HEK293 (cell line): ENCODE results near the gene ASCC2.

Source experiments
- CTCF ChIA-PET: fragments of 350-600 bp; formaldehyde crosslinking; extraction: SDS; loops from one replicate; lab custom pipeline; 2021; ENCODE audit warnings: antibody characterized with exemption; lab: Yijun Ruan, JAX
- POLR2A ChIA-PET: fragments of 300-600 bp; formaldehyde crosslinking; extraction: SDS; loops from one replicate; lab custom pipeline; 2020; ENCODE audit warnings: antibody characterized with exemption, inconsistent platforms; lab: Yijun Ruan, JAX
- H3K27ac ChIP-seq: fragments of 200-500 bp; sonication (Bioruptor generic); 2 replicates; pipeline ENCODE4 v1.5.1; 2014; ENCODE audit warnings: low read depth, low read length, control low read depth, inconsistent platforms; ENCODE audit errors: extremely low read depth
- H3K36me3 ChIP-seq, 2 experiments: fragments of 200-500 bp in 1 of 2; sonication (Bioruptor generic) in 1 of 2; 1 replicate in 1 of 2; 2 replicates in 1 of 2; pipeline ENCODE4 v1.5.1; 2014 to 2017; ENCODE audit warnings: inconsistent platforms in 2 of 2, low read length in 2 of 2; ENCODE audit not compliant: control insufficient read depth in 2 of 2, insufficient read depth in 1 of 2
- H3K4me1 ChIP-seq: fragments of 200-500 bp; sonication (Bioruptor generic); 2 replicates; pipeline ENCODE4 v1.5.1; 2014; ENCODE audit warnings: mild to moderate bottlenecking, low read length, inconsistent platforms; ENCODE audit not compliant: control insufficient read depth, insufficient read depth
- H3K4me3 ChIP-seq: 2 replicates; pipeline ENCODE4 v1.5.1; 2011; ENCODE audit warnings: low read depth, mild to moderate bottlenecking, control low read depth, low read length, moderate library complexity
- H3K9me3 ChIP-seq: fragments of 200-500 bp; sonication (Bioruptor generic); 2 replicates; pipeline ENCODE4 v1.5.1; 2014; ENCODE audit warnings: low read depth, low read length, inconsistent platforms; ENCODE audit not compliant: control insufficient read depth, insufficient read depth
- HOXA7 ChIP-seq: sonication (generic); formaldehyde crosslinking; IDR thresholded peaks from 2 replicates; pipeline ENCODE4 v1.8.1; 2022; ENCODE audit warnings: missing genetic modification reagents, borderline replicate concordance
- KLF16 ChIP-seq: fragments of 450-650 bp; formaldehyde crosslinking; IDR thresholded peaks from 2 replicates; pipeline ENCODE4 v1.5.1; 2017; ENCODE audit warnings: missing biosample characterization, missing genetic modification characterization
- KLF9 ChIP-seq: fragments of 450-650 bp; formaldehyde crosslinking; IDR thresholded peaks from 2 replicates; pipeline ENCODE4 v1.5.1; 2016; ENCODE audit warnings: missing biosample characterization, missing genetic modification characterization, low read depth
- MYNN ChIP-seq: fragments of 450-650 bp; formaldehyde crosslinking; IDR thresholded peaks from 2 replicates; pipeline ENCODE4 v1.5.1; 2016; ENCODE audit warnings: missing biosample characterization, missing genetic modification characterization, borderline replicate concordance
- SP2 ChIP-seq: fragments of 450-650 bp; formaldehyde crosslinking; IDR thresholded peaks from 2 replicates; pipeline ENCODE4 v1.5.1; 2016; ENCODE audit warnings: missing biosample characterization, missing genetic modification characterization
- SP3 ChIP-seq: fragments of 450-650 bp; formaldehyde crosslinking; IDR thresholded peaks from 2 replicates; pipeline ENCODE4 v1.5.1; 2016; ENCODE audit warnings: missing biosample characterization, missing genetic modification characterization
- WT1 ChIP-seq: fragments of 450-650 bp; formaldehyde crosslinking; IDR thresholded peaks from 2 replicates; pipeline ENCODE4 v1.5.1; 2016; ENCODE audit warnings: missing biosample characterization, missing genetic modification characterization
- YY1 ChIP-seq: fragments of 450-650 bp; formaldehyde crosslinking; IDR thresholded peaks from 2 replicates; pipeline ENCODE4 v1.5.1; 2018; ENCODE audit warnings: missing biosample characterization, missing genetic modification characterization
- ZBTB17 ChIP-seq: fragments of 450-650 bp; formaldehyde crosslinking; IDR thresholded peaks from 2 replicates; pipeline ENCODE4 v1.5.1; 2016; ENCODE audit warnings: missing biosample characterization, missing genetic modification characterization
- ZBTB20 ChIP-seq: fragments of 450-650 bp; formaldehyde crosslinking; IDR thresholded peaks from 2 replicates; pipeline ENCODE4 v1.5.1; 2016; ENCODE audit warnings: missing biosample characterization, missing genetic modification characterization
- ZBTB48 ChIP-seq: fragments of 450-650 bp; formaldehyde crosslinking; IDR thresholded peaks from 2 replicates; pipeline ENCODE4 v1.5.1; 2016; ENCODE audit warnings: missing biosample characterization, missing genetic modification characterization
- ZBTB7A ChIP-seq: fragments of 450-650 bp; formaldehyde crosslinking; IDR thresholded peaks from 2 replicates; pipeline ENCODE4 v1.5.1; 2016; ENCODE audit warnings: low read depth, missing biosample characterization, missing genetic modification characterization
- ZFHX2 ChIP-seq: fragments of 450-650 bp; formaldehyde crosslinking; conservative IDR thresholded peaks from 2 replicates; pipeline ENCODE4 v1.5.1; 2016; ENCODE audit warnings: missing biosample characterization, missing genetic modification characterization
- ZNF146 ChIP-seq: fragments of 450-650 bp; formaldehyde crosslinking; IDR thresholded peaks from 2 replicates; pipeline ENCODE4 v1.5.1; 2016; ENCODE audit warnings: missing biosample characterization, missing genetic modification characterization
- ZNF2 ChIP-seq: fragments of 450-650 bp; formaldehyde crosslinking; IDR thresholded peaks from 2 replicates; pipeline ENCODE4 v1.5.1; 2016; ENCODE audit warnings: missing biosample characterization, missing genetic modification characterization
- ZNF391 ChIP-seq: fragments of 450-650 bp; formaldehyde crosslinking; IDR thresholded peaks from 2 replicates; pipeline ENCODE4 v1.5.1; 2016; ENCODE audit warnings: low read depth, missing biosample characterization, missing genetic modification characterization, borderline replicate concordance
- ZNF394 ChIP-seq: fragments of 450-650 bp; formaldehyde crosslinking; IDR thresholded peaks from 2 replicates; pipeline ENCODE4 v1.5.1; 2016; ENCODE audit warnings: missing biosample characterization, missing genetic modification characterization, mild to moderate bottlenecking, moderate library complexity, borderline replicate concordance
- ZNF560 ChIP-seq: fragments of 450-650 bp; formaldehyde crosslinking; IDR thresholded peaks from 2 replicates; pipeline ENCODE4 v1.5.1; 2017; ENCODE audit warnings: missing biosample characterization, missing genetic modification characterization, borderline replicate concordance
- ZNF571 ChIP-seq: fragments of 450-650 bp; formaldehyde crosslinking; IDR thresholded peaks from 2 replicates; pipeline ENCODE4 v1.5.0; 2017; ENCODE audit warnings: missing biosample characterization, missing genetic modification characterization
- ZNF610 ChIP-seq: fragments of 450-650 bp; formaldehyde crosslinking; IDR thresholded peaks from 2 replicates; pipeline ENCODE4 v1.5.1; 2016; ENCODE audit warnings: missing biosample characterization, missing genetic modification characterization, borderline replicate concordance
- ZNF624 ChIP-seq: fragments of 450-650 bp; formaldehyde crosslinking; IDR thresholded peaks from 2 replicates; pipeline ENCODE4 v1.5.1; 2017; ENCODE audit warnings: missing biosample characterization, missing genetic modification characterization
- ZNF629 ChIP-seq: fragments of 450-650 bp; formaldehyde crosslinking; IDR thresholded peaks from 2 replicates; pipeline ENCODE4 v1.5.1; 2017; ENCODE audit warnings: missing biosample characterization, missing genetic modification characterization
- ZNF660 ChIP-seq: fragments of 450-650 bp; IDR thresholded peaks from 2 replicates; pipeline ENCODE4 v1.5.1; 2018; ENCODE audit warnings: missing biosample characterization, mild to moderate bottlenecking, missing genetic modification characterization
- ZNF670 ChIP-seq: fragments of 450-650 bp; formaldehyde crosslinking; IDR thresholded peaks from 2 replicates; pipeline ENCODE4 v1.5.1; 2016; ENCODE audit warnings: missing biosample characterization, missing genetic modification characterization, low read depth
- ZNF785 ChIP-seq: fragments of 450-650 bp; formaldehyde crosslinking; IDR thresholded peaks from 2 replicates; pipeline ENCODE4 v1.5.1; 2016; ENCODE audit warnings: missing biosample characterization, missing genetic modification characterization
- ZNF791 ChIP-seq: fragments of 450-650 bp; formaldehyde crosslinking; IDR thresholded peaks from 2 replicates; pipeline ENCODE4 v1.5.1; 2016; ENCODE audit warnings: missing biosample characterization, missing genetic modification characterization
- TF ChIP-seq, protein P1 (sequence below): fragments of 450-650 bp; formaldehyde crosslinking; IDR thresholded peaks from 2 replicates; pipeline ENCODE4 v1.5.1; 2016; ENCODE audit warnings: missing biosample characterization, missing genetic modification characterization
- TF ChIP-seq, protein P2 (sequence below): fragments of 450-650 bp; formaldehyde crosslinking; IDR thresholded peaks from 2 replicates; pipeline ENCODE4 v1.5.1; 2016; ENCODE audit warnings: missing biosample characterization, missing genetic modification characterization
- TF ChIP-seq, protein P3 (sequence below): fragments of 450-650 bp; formaldehyde crosslinking; IDR thresholded peaks from 2 replicates; pipeline ENCODE4 v1.5.1; 2016; ENCODE audit warnings: missing biosample characterization, missing genetic modification characterization

ASCC2 gene

DNA sequence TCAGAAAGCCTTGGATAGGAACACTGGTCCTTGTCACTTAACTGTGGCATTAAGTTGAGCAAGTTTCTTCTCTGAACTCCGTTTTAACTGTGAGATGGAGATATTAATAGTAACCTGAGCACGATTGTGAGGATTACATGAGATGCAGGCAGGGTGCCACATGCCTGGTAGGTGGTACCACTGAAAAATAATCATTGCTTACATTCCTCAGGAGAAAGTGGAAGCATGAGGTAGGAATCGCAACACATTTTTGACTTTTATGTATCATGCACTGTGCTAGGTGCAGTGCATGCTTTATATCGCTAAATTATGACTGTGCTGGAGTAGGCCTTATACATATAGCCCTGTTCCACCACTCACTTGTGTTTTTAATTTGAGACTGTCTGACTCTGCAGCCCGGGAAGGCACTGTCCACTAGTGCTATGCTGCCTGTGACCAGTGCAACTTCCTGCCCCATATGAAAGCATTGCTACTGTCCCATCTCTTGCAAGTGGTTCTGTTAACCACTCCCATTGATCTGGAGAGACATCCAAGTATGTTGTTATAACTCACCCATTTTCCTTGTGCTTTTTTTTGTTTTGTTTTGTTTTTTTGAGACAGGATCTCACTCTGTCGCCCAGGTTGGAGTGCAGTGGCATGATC lies 69.9 kb downstream of the ASCC2 start (continued):
- TF ChIP-seq, protein P1, sequence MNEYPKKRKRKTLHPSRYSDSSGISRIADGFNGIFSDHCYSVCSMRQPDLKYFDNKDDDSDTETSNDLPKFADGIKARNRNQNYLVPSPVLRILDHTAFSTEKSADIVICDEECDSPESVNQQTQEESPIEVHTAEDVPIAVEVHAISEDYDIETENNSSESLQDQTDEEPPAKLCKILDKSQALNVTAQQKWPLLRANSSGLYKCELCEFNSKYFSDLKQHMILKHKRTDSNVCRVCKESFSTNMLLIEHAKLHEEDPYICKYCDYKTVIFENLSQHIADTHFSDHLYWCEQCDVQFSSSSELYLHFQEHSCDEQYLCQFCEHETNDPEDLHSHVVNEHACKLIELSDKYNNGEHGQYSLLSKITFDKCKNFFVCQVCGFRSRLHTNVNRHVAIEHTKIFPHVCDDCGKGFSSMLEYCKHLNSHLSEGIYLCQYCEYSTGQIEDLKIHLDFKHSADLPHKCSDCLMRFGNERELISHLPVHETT (tag by site-specific recombination), result no peak
- TF ChIP-seq ZNF670 (tag by site-specific recombination), result no peak

DNA sequence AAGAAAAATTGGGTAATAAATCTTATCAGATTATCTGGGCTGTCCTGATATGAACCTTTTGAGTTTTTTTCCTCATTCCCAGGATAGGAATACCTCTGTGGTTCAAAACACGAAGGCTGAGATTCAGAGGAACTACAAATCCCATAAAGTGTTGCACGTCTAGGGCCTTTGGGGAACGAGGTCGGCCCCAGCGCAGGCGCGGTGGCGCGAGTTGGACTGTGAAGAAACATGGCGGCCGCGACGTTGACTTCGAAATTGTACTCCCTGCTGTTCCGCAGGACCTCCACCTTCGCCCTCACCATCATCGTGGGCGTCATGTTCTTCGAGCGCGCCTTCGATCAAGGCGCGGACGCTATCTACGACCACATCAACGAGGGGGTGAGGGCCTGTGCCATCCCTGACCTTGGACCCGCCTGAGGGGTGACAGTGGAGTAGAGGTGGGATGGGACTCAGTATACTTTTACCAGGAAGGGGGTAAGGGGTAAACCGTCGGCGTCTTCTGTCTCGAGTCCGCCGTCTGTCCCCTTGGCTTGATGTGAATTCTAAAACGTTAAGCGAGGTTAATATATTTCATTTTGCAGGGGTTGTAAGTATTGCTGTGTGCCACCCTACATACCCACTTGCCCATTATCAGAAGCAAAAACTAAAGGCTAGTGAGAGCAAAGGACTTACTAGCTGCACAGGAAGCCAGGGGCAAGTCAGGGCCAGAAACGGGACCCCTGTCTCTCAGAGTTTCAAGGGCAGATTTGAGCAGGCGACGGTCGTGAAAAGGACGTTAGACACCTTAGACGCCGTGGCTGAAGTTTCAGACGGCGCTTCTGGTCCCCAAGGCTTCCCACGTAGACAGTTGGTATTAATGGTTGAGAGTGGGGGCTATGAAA lies 70.7 kb downstream of the ASCC2 start, which contains the start of gene UQCR10:
UQCR10 (plus strand) TSS at position 199 of the 881 bp plus-strand sequence; CDS start at position 229, 30 bp downstream.
- H3K27ac ChIP-seq, result peak within 1 kb of the TSS; percentile 87
- POLR2A ChIA-PET, result interaction anchor here (0.6 to 1.5 kb wide), 16 partner anchors 8 to 657 kb away, joined by 3 to 7 read pairs (median 4); partner anchors contain the start of genes CCDC157, MTMR3, SF3A1 and THOC5
- H3K36me3 ChIP-seq, result peaks cover 11 to 32% of the 10 kb centered on the region in 2 experiments
- TF ChIP-seq ZBTB20 (tag by site-specific recombination), result peak; percentile 73
- TF ChIP-seq ZNF560 (tag by site-specific recombination), result no peak
- TF ChIP-seq ZFHX2, result peak; percentile 71
- peak; percentile 13; the same call in 1 of the 2 replicates for TF ChIP-seq ZNF394 (tag by site-specific recombination)
- no peak for TF ChIP-seq MYNN
- TF ChIP-seq ZNF624 (tag by site-specific recombination), result no peak
- TF ChIP-seq ZNF391 (tag by site-specific recombination), result peak; percentile 12; the same call in 1 of the 2 replicates
- TF ChIP-seq ZNF571 (tag by site-specific recombination), result no peak
- no peak for TF ChIP-seq ZNF791 (tag by site-specific recombination)
- 0 out of 2 replicates have a peak, but pooled peaks have one; percentile 15 for TF ChIP-seq ZNF610 (tag by site-specific recombination)
- 0 out of 2 replicates have a peak, but pooled peaks have one; percentile 42 for TF ChIP-seq ZNF785
- TF ChIP-seq ZNF146 (tag by site-specific recombination), result no peak
- TF ChIP-seq WT1 (tag by site-specific recombination), result 0 out of 2 replicates have a peak, but pooled peaks have one; percentile 16
- TF ChIP-seq YY1 (tag by site-specific recombination), result peak; percentile 87
- peak; percentile 51; the same call in 1 of the 2 replicates for TF ChIP-seq SP2
- no peak for TF ChIP-seq ZNF2 (tag by site-specific recombination)
- TF ChIP-seq ZBTB17, result peak; percentile 64
- 0 out of 2 replicates have a peak, but pooled peaks have one; percentile 24 for TF ChIP-seq ZNF629 (tag by site-specific recombination)
- 0 out of 2 replicates have a peak, but pooled peaks have one; percentile 34 for TF ChIP-seq KLF16 (tag by site-specific recombination)
- TF ChIP-seq, protein P2, sequence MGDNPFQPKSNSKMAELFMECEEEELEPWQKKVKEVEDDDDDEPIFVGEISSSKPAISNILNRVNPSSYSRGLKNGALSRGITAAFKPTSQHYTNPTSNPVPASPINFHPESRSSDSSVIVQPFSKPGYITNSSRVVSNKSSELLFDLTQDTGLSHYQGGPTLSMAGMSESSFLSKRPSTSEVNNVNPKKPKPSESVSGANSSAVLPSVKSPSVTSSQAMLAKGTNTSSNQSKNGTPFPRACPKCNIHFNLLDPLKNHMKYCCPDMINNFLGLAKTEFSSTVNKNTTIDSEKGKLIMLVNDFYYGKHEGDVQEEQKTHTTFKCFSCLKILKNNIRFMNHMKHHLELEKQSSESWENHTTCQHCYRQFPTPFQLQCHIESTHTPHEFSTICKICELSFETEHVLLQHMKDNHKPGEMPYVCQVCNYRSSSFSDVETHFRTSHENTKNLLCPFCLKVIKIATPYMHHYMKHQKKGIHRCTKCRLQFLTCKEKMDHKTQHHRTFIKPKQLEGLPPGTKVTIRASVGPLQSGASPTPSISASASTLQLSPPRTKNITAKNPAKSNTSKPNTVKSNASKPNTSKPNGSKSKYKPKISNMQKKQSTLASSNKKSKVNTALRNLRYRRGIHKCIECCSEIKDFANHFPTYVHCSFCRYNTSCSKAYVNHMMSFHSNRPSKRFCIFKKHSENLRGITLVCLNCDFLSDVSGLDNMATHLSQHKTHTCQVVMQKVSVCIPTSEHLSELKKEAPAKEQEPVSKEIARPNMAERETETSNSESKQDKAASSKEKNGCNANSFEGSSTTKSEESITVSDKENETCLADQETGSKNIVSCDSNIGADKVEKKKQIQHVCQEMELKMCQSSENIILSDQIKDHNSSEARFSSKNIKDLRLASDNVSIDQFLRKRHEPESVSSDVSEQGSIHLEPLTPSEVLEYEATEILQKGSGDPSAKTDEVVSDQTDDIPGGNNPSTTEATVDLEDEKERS (tag by site-specific recombination), result no peak
- peak; percentile 42; the same call in 1 of the 2 replicates for TF ChIP-seq ZBTB7A (tag by site-specific recombination)
- no peak for TF ChIP-seq HOXA7 (CRISPR knock-in tag)
- peak; percentile 85 for TF ChIP-seq SP3
- TF ChIP-seq, protein P3, sequence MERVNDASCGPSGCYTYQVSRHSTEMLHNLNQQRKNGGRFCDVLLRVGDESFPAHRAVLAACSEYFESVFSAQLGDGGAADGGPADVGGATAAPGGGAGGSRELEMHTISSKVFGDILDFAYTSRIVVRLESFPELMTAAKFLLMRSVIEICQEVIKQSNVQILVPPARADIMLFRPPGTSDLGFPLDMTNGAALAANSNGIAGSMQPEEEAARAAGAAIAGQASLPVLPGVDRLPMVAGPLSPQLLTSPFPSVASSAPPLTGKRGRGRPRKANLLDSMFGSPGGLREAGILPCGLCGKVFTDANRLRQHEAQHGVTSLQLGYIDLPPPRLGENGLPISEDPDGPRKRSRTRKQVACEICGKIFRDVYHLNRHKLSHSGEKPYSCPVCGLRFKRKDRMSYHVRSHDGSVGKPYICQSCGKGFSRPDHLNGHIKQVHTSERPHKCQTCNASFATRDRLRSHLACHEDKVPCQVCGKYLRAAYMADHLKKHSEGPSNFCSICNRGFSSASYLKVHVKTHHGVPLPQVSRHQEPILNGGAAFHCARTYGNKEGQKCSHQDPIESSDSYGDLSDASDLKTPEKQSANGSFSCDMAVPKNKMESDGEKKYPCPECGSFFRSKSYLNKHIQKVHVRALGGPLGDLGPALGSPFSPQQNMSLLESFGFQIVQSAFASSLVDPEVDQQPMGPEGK (tag by site-specific recombination), result no peak
- TF ChIP-seq KLF9 (tag by site-specific recombination), result 0 out of 2 replicates have a peak, but pooled peaks have one; percentile 13
- TF ChIP-seq ZNF660 (tag by site-specific recombination), result 0 out of 2 replicates have a peak, but pooled peaks have one; percentile 11
- peak; percentile 31; the same call in 1 of the 2 replicates for TF ChIP-seq ZBTB48 (tag by site-specific recombination)

More for the DNA sequence above, 70.7 kb downstream of the ASCC2 start, which contains the start of gene UQCR10:
- H3K4me1 ChIP-seq, result peaks cover 2% of the 10 kb centered on the region; the same call in 1 of the 2 replicates
- CTCF ChIA-PET, result interaction anchor here (1.0 to 1.7 kb wide), 4 partner anchors 136 to 321 kb away, joined by 3 to 7 read pairs (median 6); no protein-coding TSS in a partner anchor
- no peaks in the 10 kb centered on the region for H3K9me3 ChIP-seq
- peak within 1 kb of the TSS; percentile 80 for H3K4me3 ChIP-seq
